ENCODE measurements around the gene DGKH. TPM values are rescaled to one million over a fixed set of nuclear protein-coding genes. Genes with fewer than 3 reads are reported as not detected.

The DGKH gene
- total and polyA plus RNA-seq, 5 donors: 2.0 to 12.1 (median 6.3) TPM

DNA sequence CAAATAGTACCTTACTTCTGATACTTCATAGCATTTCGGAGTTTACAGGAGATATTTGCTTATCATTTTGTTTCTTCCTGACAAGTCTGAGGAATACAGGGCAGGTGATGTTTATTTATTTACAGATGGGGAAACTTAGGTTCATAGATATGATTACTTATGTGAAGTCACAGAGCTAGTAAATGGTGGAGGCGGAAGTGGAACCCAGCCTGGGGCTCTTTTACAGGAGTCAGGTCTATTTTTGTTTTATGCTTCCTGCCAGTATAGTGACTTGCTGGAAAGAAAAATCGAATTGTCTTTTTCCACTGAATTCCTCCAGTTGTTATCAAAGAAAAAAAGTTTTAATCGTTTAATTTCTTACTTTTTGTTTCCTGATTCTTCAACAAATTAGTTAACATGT, 66.5 kb downstream of the DGKH start:
- Histone ChIP-seq H3K4me1 (ENCODE audit: control insufficient read depth, insufficient read depth, low read length) (peaks cover 8% of the 10 kb centered on the region), H3K27me3 (ENCODE audit: control insufficient read depth, insufficient read depth) (no peaks in the 10 kb centered on the region), H3K4me3 (ENCODE audit: low read length) (no peak overlapping the region), H3K27ac (ENCODE audit: low read length) (no peak overlapping the region), H3K9me3 (ENCODE audit: control insufficient read depth, low read length) (no peaks in the 10 kb centered on the region)
- ATAC-seq (no peak), DNase-seq (no peak)
- WGBS: 58% methylated on average over 4 of the region's 4 CpGs
- intact Hi-C loops (cut with DNase I): loop anchor here (5.0 to 10.0 kb wide), 2 partner anchors 448 to 450 kb away; no protein-coding TSS in a partner anchor

DNA sequence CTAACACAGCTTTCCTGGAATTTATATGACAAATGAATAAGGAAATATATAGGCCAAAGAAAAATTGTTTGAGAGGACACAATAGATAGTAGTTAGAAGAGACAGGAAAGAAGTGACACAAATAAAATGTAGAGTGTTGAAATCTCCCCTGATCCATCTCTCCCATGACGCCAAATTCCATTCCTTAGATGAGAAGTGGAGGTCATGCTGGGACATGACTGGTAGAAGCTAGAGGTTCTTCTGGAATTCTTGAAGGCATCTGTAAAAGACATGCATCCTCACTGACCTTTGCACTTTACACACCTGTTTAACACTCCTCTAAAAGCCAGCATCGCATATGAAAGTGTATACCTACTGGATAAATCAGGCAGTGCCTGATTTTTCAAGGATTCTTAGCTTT, 67.8 kb downstream of the DGKH start:
- H3K4me3 ChIP-seq (ENCODE audit: low read length): no peak overlapping the region
- 75% methylated on average over 2 of the region's 2 CpGs for WGBS
- intact Hi-C loops (cut with DNase I): loop anchor here in 2 of 4 donors (10.0 kb wide), 1 partner anchor 451 kb away; no protein-coding TSS in a partner anchor

DNA sequence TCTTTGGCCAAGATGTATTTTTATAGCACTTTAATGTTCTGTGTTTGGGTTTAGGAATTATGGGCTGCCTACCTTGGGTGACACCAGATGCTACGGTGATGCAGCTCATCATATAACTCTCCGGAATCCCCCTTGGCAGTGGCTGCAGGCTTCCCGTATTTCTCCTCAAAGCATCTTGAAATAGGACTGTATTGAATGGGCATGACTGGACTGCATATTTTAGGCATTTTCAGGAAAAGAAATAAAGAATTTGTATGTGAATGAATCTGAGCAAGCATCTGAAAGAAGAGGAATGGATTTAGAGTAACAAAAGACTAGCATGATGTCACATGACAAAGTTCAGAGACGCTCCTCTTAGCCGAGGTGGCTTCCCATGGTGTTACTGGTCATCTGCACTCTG, 70.6 kb downstream of the DGKH start:
- DNase-seq (no peak), ATAC-seq (no peak)
- no peak overlapping the region for H3K27ac ChIP-seq (ENCODE audit: low read length)
- peaks cover 6% of the 10 kb centered on the region for H3K4me1 ChIP-seq (ENCODE audit: control insufficient read depth, insufficient read depth, low read length)
- no peak overlapping the region for H3K4me3 ChIP-seq (ENCODE audit: low read length)
- H3K27me3 ChIP-seq (ENCODE audit: control insufficient read depth, insufficient read depth): no peaks in the 10 kb centered on the region
- intact Hi-C loops (cut with DNase I): loop anchor here in 2 of 4 donors (10.0 kb wide), 1 partner anchor 454 kb away; no protein-coding TSS in a partner anchor
- 93% methylated on average over 5 of the region's 5 CpGs for WGBS
- H3K9me3 ChIP-seq (ENCODE audit: control insufficient read depth, low read length): no peaks in the 10 kb centered on the region

More for the DNA sequence above, 67.8 kb downstream of the DGKH start:
- DNase-seq (no peak), ATAC-seq (no peak)
- Histone ChIP-seq H3K4me1 (ENCODE audit: control insufficient read depth, insufficient read depth, low read length) (peaks cover 8% of the 10 kb centered on the region), H3K27me3 (ENCODE audit: control insufficient read depth, insufficient read depth) (no peaks in the 10 kb centered on the region), H3K9me3 (ENCODE audit: control insufficient read depth, low read length) (no peaks in the 10 kb centered on the region), H3K27ac (ENCODE audit: low read length) (no peak overlapping the region)

DNA sequence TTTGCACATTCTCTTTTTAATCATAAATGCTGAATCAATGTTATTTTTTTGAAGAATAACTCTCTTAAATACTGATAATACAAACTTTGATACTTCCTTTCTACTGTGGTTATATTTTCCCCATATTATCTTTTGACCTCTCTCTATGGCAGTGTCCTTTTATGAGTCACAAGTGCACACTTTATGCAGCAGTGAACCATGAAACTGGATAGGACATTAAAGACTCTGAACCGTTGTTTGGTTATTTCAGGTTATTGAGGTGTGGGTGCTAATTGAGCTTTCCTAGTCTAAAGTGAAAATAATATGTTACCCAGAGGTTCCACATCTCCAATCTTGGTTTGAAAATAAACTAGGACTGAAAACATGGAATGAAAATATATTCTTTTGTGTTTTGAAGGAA, 71.4 kb downstream of the DGKH start:
- peaks cover 3% of the 10 kb centered on the region for H3K4me1 ChIP-seq (ENCODE audit: control insufficient read depth, insufficient read depth, low read length)
- intact Hi-C loops (cut with DNase I): loop anchor here in 2 of 4 donors (10.0 kb wide), 1 partner anchor 455 kb away; no protein-coding TSS in a partner anchor

DNA sequence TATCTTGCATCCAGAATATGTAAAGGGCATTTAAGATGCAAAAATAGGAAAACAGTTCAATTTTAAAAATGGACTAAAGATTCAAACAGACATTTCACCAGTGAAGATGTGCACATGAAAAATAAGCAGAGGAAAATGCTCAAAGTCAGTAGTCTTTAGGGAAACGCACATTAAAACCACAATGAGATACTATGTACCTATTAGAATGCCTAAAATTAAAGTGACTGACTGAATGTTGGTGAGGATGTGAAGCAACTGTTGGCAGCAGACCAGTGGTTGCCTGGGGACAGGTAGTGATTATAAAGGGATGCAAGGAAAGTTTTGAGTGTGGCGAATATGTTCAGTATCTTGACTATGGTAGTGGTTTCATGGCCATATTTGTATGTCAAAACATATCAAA, 75.2 kb downstream of the DGKH start:
- 95% methylated on average over 2 of the region's 2 CpGs for WGBS
- no peak for ATAC-seq

More for the DNA sequence above, 71.4 kb downstream of the DGKH start:
- DNase-seq (no peak), ATAC-seq (no peak)
- Histone ChIP-seq H3K27ac (ENCODE audit: low read length) (no peak overlapping the region), H3K4me3 (ENCODE audit: low read length) (no peak overlapping the region), H3K9me3 (ENCODE audit: control insufficient read depth, low read length) (no peaks in the 10 kb centered on the region), H3K27me3 (ENCODE audit: control insufficient read depth, insufficient read depth) (no peaks in the 10 kb centered on the region)
- WGBS: 64% methylated on average over 1 of the region's 1 CpG

DNA sequence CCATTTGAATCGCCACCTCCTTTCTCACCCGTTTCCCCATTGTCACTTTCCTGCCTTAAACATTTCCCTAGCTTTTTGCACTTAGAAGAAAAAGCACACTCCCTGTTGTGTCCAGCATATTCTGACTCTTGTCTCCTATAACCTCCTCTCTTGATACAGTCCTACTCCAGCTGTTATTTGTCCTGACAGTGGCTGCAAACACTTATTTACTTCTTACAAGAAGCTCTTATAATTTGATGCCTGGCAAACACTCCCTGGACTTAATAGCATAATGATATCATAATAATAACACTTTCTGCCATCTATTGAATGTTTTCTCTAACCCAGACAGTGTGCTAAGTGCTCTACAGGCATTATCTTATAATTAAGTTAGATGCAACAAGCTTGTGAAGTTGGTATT, 76.6 kb downstream of the DGKH start:
- H3K4me1 ChIP-seq (ENCODE audit: control insufficient read depth, insufficient read depth, low read length): no peaks in the 10 kb centered on the region
- intact Hi-C loops (cut with DNase I): no loop called here
- H3K27ac ChIP-seq (ENCODE audit: low read length): no peak overlapping the region
- no peak overlapping the region for H3K4me3 ChIP-seq (ENCODE audit: low read length)
- WGBS: 81% methylated on average over 2 of the region's 2 CpGs
- H3K9me3 ChIP-seq (ENCODE audit: control insufficient read depth, low read length): no peaks in the 10 kb centered on the region
- ATAC-seq (no peak), DNase-seq (no peak)
- H3K27me3 ChIP-seq (ENCODE audit: control insufficient read depth, insufficient read depth): no peaks in the 10 kb centered on the region

More for the DNA sequence above, 75.2 kb downstream of the DGKH start:
- H3K9me3 ChIP-seq (ENCODE audit: control insufficient read depth, low read length): no peaks in the 10 kb centered on the region
- intact Hi-C loops (cut with DNase I): no loop called here
- DNase-seq: no peak
- H3K27ac ChIP-seq (ENCODE audit: low read length): no peak overlapping the region
- H3K4me3 ChIP-seq (ENCODE audit: low read length): no peak overlapping the region
- H3K4me1 ChIP-seq (ENCODE audit: control insufficient read depth, insufficient read depth, low read length): no peaks in the 10 kb centered on the region
- H3K27me3 ChIP-seq (ENCODE audit: control insufficient read depth, insufficient read depth): no peaks in the 10 kb centered on the region

DNA sequence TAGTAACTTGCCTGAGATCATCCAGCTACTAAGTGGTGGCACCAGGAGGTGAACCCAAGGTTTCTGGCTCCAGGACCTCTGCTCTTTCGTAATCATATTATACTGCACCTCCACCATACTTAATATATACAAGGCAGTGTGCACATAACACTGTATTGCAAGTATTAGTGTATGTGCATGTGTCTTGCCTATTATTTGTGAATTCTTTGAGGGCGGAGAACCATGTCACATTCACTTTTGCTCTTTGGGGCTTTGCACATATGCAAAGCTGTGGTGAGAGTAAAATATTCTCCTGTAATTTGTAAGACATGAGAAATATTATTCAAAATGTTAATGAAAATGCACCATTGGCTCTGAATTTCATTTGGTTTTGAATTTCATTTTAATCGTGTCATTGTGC, 78.6 kb downstream of the DGKH start:
- no peak overlapping the region for H3K27ac ChIP-seq (ENCODE audit: low read length)
- no peak overlapping the region for H3K4me3 ChIP-seq (ENCODE audit: low read length)
- H3K27me3 ChIP-seq (ENCODE audit: control insufficient read depth, insufficient read depth): no peaks in the 10 kb centered on the region
- no peaks in the 10 kb centered on the region for H3K9me3 ChIP-seq (ENCODE audit: control insufficient read depth, low read length)
- 96% methylated on average over 3 of the region's 3 CpGs for WGBS
- intact Hi-C loops (cut with DNase I): no loop called here
- no peaks in the 10 kb centered on the region for H3K4me1 ChIP-seq (ENCODE audit: control insufficient read depth, insufficient read depth, low read length)
- no peak for ATAC-seq
- no peak for DNase-seq

DNA sequence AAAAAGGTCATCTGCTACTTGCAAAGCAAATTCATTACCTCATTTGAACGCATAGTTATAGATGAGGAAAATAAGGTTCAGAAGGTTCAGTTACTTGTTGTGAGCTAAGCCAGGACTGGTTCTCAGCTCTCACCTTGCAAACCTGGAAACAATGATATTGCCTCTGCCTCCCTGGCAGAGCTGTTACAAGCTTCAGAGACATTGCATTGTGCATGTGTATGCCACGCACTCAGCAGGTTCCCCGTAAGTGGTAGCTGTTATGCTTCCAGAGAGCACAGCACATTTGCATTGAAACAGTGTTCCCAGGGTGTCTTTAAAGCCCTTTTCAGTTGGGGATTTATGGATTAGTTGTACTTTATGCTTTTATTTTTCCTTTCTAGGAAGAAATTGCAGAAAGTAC, 80.6 kb downstream of the DGKH start:
- Histone ChIP-seq H3K9me3 (ENCODE audit: control insufficient read depth, low read length) (no peaks in the 10 kb centered on the region), H3K4me1 (ENCODE audit: control insufficient read depth, insufficient read depth, low read length) (no peaks in the 10 kb centered on the region), H3K4me3 (ENCODE audit: low read length) (no peak overlapping the region), H3K27ac (ENCODE audit: low read length) (no peak overlapping the region), H3K27me3 (ENCODE audit: control insufficient read depth, insufficient read depth) (no peaks in the 10 kb centered on the region)
- ATAC-seq: no peak
- intact Hi-C loops (cut with DNase I): no loop called here
- no peak for DNase-seq
- 77% methylated on average over 3 of the region's 3 CpGs for WGBS

DNA sequence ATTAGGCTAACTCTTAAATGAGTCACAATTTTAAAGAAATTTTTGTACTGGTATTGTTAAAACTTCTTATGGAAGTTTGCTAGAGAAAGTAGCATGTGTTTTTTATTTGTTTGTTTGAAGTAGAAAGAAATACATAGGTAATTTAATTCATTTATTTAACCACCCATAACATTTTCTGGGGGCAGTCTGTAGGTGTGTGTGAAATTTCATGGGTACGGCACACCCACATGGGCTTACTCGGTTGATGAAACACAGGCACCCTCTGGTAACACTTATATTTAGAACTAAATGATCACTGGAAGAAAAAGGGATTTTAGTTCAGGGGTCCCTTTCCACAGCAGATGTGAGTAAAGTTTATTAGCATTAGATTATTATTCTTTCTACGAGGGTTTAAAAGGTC, 88.1 kb downstream of the DGKH start:
- ATAC-seq (no peak), DNase-seq (no peak)
- Histone ChIP-seq H3K9me3 (ENCODE audit: control insufficient read depth, low read length) (no peaks in the 10 kb centered on the region), H3K4me1 (ENCODE audit: control insufficient read depth, insufficient read depth, low read length) (no peaks in the 10 kb centered on the region), H3K27ac (ENCODE audit: low read length) (no peak overlapping the region), H3K27me3 (ENCODE audit: control insufficient read depth, insufficient read depth) (no peaks in the 10 kb centered on the region), H3K4me3 (ENCODE audit: low read length) (no peak overlapping the region)
- WGBS: 97% methylated on average over 3 of the region's 3 CpGs
- intact Hi-C loops (cut with DNase I): no loop called here

DNA sequence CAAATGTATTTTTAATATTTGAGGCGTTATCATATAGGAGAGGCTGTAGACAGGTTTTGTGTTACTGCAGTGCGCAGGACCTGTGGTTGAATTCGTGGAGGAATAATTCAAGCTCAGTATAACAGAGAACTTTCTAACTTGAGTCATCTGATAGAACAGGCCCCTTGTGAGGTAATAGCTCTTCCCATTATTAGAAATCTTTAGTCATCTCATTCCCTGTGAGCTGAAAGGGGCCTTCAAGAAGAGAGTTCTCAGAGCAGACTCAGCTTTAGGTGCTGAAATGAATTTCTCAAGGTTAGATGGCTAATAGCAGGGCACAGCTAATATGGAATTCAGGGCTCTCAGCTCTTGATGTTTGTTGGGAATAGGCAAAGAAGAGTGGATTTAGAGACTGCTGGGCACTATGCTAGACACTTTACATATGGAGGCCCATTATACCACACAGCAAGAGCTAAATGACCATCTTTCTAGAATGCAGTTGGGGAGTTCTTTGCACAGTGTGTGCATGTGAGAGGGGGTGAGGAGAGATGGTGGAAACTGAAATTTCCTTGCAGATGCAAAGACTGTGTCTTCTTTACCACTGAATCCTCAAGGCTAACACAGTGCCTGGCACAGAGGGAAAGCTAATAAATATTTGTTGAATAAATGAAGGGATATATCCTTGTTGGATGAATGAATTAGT, 89.5 kb downstream of the DGKH start:
- DNase-seq (no peak), ATAC-seq (no peak)
- H3K27ac ChIP-seq (ENCODE audit: low read length): no peak overlapping the region
- H3K9me3 ChIP-seq (ENCODE audit: control insufficient read depth, low read length): no peaks in the 10 kb centered on the region
- H3K27me3 ChIP-seq (ENCODE audit: control insufficient read depth, insufficient read depth): no peaks in the 10 kb centered on the region
- intact Hi-C loops (cut with DNase I): no loop called here
- no peaks in the 10 kb centered on the region for H3K4me1 ChIP-seq (ENCODE audit: control insufficient read depth, insufficient read depth, low read length)
- no peak overlapping the region for H3K4me3 ChIP-seq (ENCODE audit: low read length)
- 96% methylated on average over 3 of the region's 3 CpGs for WGBS

DNA sequence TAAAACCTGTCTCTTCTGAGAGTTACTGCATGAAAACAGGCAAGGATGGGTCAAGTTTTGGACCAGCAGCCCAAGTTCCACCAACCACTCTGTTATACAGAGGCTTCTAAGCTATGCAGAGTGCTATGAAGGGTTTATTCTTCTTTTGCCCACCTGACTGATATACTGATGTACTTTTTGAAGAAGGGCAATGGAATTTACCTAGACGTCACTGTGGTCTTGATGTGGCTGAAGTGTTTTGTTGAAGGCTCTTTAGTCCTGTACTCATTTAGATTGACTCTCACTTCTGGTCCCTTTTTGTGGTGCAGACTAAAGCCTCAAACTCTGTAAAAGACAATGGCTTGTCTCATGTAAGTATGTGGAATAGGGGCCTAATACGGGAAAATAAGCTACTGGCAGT, 92.0 kb downstream of the DGKH start:
- ATAC-seq (no peak), DNase-seq (no peak)
- 71% methylated on average over 2 of the region's 2 CpGs for WGBS
- Histone ChIP-seq H3K4me1 (ENCODE audit: control insufficient read depth, insufficient read depth, low read length) (no peaks in the 10 kb centered on the region), H3K9me3 (ENCODE audit: control insufficient read depth, low read length) (no peaks in the 10 kb centered on the region), H3K27ac (ENCODE audit: low read length) (no peak overlapping the region), H3K4me3 (ENCODE audit: low read length) (no peak overlapping the region), H3K27me3 (ENCODE audit: control insufficient read depth, insufficient read depth) (no peaks in the 10 kb centered on the region)
- intact Hi-C loops (cut with DNase I): no loop called here

Data from right cardiac atrium (tissue), 5 donors.